Osteocyte (in vitro differentiated cells): Measurements from ENCODE around the gene SHISA7. TPM values are rescaled to one million over a fixed set of nuclear protein-coding genes. Genes with fewer than 3 reads are reported as not detected.
A peak's percentile ranks its signal among the peaks of the same experiment; 100 is the strongest.

Source experiments
- DNase-seq: peaks from one replicate; pipeline ENCODE4 v3.0.0; 2021; ENCODE audit warnings: mixed read lengths; ENCODE audit not compliant: unreplicated experiment; ENCODE audit errors: extremely low spot score
- H3K27ac Mint-ChIP-seq: one replicate; pipeline ENCODE4 v1.8.0; 2021; ENCODE audit warnings: mild to moderate bottlenecking, mixed read lengths; ENCODE audit not compliant: unreplicated experiment
- H3K27me3 Mint-ChIP-seq: one replicate; pipeline ENCODE4 v1.8.0; 2021; ENCODE audit warnings: mixed read lengths; ENCODE audit not compliant: unreplicated experiment
- H3K36me3 Mint-ChIP-seq: one replicate; pipeline ENCODE4 v1.8.0; 2021; ENCODE audit warnings: mixed read lengths; ENCODE audit not compliant: unreplicated experiment
- H3K4me1 Mint-ChIP-seq: one replicate; pipeline ENCODE4 v1.8.0; 2021; ENCODE audit warnings: mixed read lengths; ENCODE audit not compliant: unreplicated experiment
- H3K4me3 Mint-ChIP-seq: one replicate; pipeline ENCODE4 v1.8.0; 2021; ENCODE audit warnings: mild to moderate bottlenecking, moderate library complexity, mixed read lengths; ENCODE audit not compliant: unreplicated experiment
- H3K9me3 Mint-ChIP-seq: one replicate; pipeline ENCODE4 v1.8.0; 2021; ENCODE audit warnings: mixed read lengths; ENCODE audit not compliant: unreplicated experiment
- total RNA-seq: library from RNA; stranded (reverse); gene quantifications from 2 replicates; pipeline ENCODE4 v1.2.1, GENCODE V29; 2021
- TF ChIP-seq, protein P1 (sequence below): fragments of 200-600 bp; sonication (generic); IDR thresholded peaks from 2 replicates; pipeline ENCODE4 v1.5.0; 2021; ENCODE audit warnings: antibody characterized with exemption, mild to moderate bottlenecking, moderate library complexity

The SHISA7 gene
- total RNA-seq, 1 donor from 2014 or later, result not detected

- TF ChIP-seq, protein P1, sequence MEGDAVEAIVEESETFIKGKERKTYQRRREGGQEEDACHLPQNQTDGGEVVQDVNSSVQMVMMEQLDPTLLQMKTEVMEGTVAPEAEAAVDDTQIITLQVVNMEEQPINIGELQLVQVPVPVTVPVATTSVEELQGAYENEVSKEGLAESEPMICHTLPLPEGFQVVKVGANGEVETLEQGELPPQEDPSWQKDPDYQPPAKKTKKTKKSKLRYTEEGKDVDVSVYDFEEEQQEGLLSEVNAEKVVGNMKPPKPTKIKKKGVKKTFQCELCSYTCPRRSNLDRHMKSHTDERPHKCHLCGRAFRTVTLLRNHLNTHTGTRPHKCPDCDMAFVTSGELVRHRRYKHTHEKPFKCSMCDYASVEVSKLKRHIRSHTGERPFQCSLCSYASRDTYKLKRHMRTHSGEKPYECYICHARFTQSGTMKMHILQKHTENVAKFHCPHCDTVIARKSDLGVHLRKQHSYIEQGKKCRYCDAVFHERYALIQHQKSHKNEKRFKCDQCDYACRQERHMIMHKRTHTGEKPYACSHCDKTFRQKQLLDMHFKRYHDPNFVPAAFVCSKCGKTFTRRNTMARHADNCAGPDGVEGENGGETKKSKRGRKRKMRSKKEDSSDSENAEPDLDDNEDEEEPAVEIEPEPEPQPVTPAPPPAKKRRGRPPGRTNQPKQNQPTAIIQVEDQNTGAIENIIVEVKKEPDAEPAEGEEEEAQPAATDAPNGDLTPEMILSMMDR, result no peak
- H3K4me3 Mint-ChIP-seq, result peak overlapping the region; percentile 40
- H3K9me3 Mint-ChIP-seq, result no peaks in the 10 kb centered on the region
- no peak for DNase-seq
- H3K4me1 Mint-ChIP-seq, result peaks cover 40% of the 10 kb centered on the region
- H3K27me3 Mint-ChIP-seq, result no peaks in the 10 kb centered on the region
- H3K36me3 Mint-ChIP-seq, result no peaks in the 10 kb centered on the region
- H3K27ac Mint-ChIP-seq, result no peak overlapping the region
Observed at GRCh38 chr19:55479451-55480230, 36.5 kb upstream of the SHISA7 start.

DNA sequence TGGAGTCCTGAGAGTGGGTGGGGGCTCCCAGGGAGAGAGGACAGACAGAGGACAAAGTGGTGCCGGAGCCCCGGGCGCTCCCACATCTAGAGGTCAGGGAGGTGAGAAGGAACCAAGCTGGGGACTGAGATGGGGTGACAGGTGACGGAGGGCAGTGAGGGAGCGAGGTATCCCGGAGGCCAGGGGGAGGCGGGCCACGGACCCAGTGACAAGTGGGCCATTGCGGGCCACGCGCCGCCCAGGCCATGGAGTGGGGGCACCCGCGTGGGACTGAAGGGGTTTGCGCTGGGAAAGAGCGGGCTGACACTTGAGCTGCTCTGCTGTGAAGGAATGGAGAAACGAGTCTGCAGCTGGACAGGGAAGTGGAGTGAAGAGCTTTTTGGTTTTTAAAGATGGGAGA is 35.9 kb upstream of the SHISA7 start:
- no peaks in the 10 kb centered on the region for H3K9me3 Mint-ChIP-seq
- no peak for DNase-seq
- no peak overlapping the region for H3K27ac Mint-ChIP-seq
- H3K27me3 Mint-ChIP-seq, result no peaks in the 10 kb centered on the region
- H3K36me3 Mint-ChIP-seq, result no peaks in the 10 kb centered on the region
- TF ChIP-seq, protein P1, result no peak
- no peak overlapping the region for H3K4me3 Mint-ChIP-seq
- peaks cover 41% of the 10 kb centered on the region for H3K4me1 Mint-ChIP-seq

DNA sequence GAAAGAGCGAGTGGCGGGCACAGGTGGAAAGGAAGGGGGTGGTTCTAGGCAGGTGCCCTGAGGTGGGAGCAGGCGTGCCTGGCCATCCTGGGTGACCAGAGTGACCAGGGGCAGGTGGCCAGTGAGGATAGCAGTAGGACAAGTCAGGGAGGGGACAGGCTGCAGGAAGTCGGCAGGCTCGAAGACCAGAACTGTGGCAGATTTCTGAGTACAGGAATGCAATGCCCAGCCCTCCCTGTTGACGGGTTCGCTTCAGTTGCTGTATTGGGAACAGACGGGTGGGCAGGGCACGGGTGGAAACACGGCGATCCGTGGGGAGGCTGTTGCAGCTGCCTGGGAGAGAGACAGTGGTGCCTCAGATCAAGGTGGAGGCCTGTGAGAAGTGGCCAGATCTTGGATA is 35.3 kb upstream of the SHISA7 start:
- H3K27me3 Mint-ChIP-seq, result no peaks in the 10 kb centered on the region
- H3K36me3 Mint-ChIP-seq, result no peaks in the 10 kb centered on the region
- TF ChIP-seq, protein P1, result no peak
- H3K4me1 Mint-ChIP-seq, result peaks cover 47% of the 10 kb centered on the region
- no peaks in the 10 kb centered on the region for H3K9me3 Mint-ChIP-seq
- H3K4me3 Mint-ChIP-seq, result peak overlapping the region; percentile 91
- no peak for DNase-seq
- no peak overlapping the region for H3K27ac Mint-ChIP-seq

GRCh38 chr19:55477905-55478304 is 34.8 kb upstream of the SHISA7 start:
- H3K27ac Mint-ChIP-seq, result no peak overlapping the region
- no peaks in the 10 kb centered on the region for H3K27me3 Mint-ChIP-seq
- H3K4me1 Mint-ChIP-seq, result peaks cover 51% of the 10 kb centered on the region
- no peaks in the 10 kb centered on the region for H3K9me3 Mint-ChIP-seq
- no peaks in the 10 kb centered on the region for H3K36me3 Mint-ChIP-seq
- DNase-seq, result no peak
- TF ChIP-seq, protein P1, result no peak
- H3K4me3 Mint-ChIP-seq, result peak overlapping the region; percentile 91

- H3K36me3 Mint-ChIP-seq, result no peaks in the 10 kb centered on the region
- H3K27me3 Mint-ChIP-seq, result no peaks in the 10 kb centered on the region
- peak; percentile 99 for DNase-seq
- peak within 1 kb of the TSS; percentile 96 for H3K27ac Mint-ChIP-seq
- peak within 1 kb of the TSS; percentile 91 for H3K4me3 Mint-ChIP-seq
- TF ChIP-seq, protein P1, result no peak
- H3K9me3 Mint-ChIP-seq, result no peaks in the 10 kb centered on the region
- peaks cover 51% of the 10 kb centered on the region for H3K4me1 Mint-ChIP-seq
Observed at GRCh38 chr19:55476100-55476775, 33.1 kb upstream of the SHISA7 start, which contains the start of gene ZNF628. Gene ZNF628 (plus strand): TSS chr19:55476617. CDS start chr19:55479911, 3,294 bp downstream.
